SU-DHL-6 (cell line): ENCODE measurements around the gene MRPL54.

Experiments used
- EZH2phosphoT487 ChIP-seq: fragments of 200-600 bp; sonication (generic), shearing (Covaris generic); conservative IDR thresholded peaks from 2 replicates; pipeline ENCODE4 v1.6.1; 2018; ENCODE audit warnings: mild to moderate bottlenecking, antibody characterized with exemption, low read length, moderate library complexity, mixed read lengths
- TF ChIP-seq, protein P1 (sequence below): fragments of 200-600 bp; sonication (generic); IDR thresholded peaks from one replicate; pipeline ENCODE4 v1.5.1; 2017; ENCODE audit warnings: antibody characterized with exemption, mild to moderate bottlenecking, low read length, moderate library complexity; ENCODE audit not compliant: insufficient read depth, poor library complexity, severe bottlenecking

DNA sequence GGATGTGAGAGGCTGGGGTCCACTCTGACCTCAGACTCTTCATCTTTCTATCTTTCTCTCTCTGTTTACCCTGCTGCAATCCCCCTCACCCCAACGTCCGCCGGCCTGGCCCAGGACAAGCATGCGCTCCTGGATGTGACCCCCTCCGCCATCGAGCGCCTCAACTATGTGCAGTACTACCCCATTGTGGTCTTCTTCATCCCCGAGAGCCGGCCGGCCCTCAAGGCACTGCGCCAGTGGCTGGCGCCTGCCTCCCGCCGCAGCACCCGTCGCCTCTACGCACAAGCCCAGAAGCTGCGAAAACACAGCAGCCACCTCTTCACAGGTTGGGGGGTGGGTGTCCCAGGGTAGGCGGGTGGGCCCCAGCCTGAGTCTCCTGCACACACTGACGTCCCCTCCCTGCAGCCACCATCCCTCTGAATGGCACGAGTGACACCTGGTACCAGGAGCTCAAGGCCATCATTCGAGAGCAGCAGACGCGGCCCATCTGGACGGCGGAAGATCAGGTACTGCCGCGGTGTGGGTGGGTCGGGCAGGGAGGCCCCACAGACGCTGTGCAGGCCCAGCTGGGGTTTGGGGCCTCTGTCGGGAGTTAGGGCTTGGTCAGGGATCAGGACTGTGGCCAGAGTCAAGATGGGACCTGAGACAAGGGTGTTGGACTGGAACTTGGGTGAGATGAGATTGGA, 16.0 kb upstream of the MRPL54 start:
- TF ChIP-seq, protein P1, sequence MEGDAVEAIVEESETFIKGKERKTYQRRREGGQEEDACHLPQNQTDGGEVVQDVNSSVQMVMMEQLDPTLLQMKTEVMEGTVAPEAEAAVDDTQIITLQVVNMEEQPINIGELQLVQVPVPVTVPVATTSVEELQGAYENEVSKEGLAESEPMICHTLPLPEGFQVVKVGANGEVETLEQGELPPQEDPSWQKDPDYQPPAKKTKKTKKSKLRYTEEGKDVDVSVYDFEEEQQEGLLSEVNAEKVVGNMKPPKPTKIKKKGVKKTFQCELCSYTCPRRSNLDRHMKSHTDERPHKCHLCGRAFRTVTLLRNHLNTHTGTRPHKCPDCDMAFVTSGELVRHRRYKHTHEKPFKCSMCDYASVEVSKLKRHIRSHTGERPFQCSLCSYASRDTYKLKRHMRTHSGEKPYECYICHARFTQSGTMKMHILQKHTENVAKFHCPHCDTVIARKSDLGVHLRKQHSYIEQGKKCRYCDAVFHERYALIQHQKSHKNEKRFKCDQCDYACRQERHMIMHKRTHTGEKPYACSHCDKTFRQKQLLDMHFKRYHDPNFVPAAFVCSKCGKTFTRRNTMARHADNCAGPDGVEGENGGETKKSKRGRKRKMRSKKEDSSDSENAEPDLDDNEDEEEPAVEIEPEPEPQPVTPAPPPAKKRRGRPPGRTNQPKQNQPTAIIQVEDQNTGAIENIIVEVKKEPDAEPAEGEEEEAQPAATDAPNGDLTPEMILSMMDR, result no peak
- no peak for TF ChIP-seq EZH2phosphoT487
